GM19238 (cell line): ENCODE data around the gene ALG2.

ENCODE experiments used
- DNase-seq: peaks from one replicate; pipeline ENCODE4 v3.0.0; 2011; ENCODE audit warnings: low spot score; ENCODE audit not compliant: insufficient read length

ALG2 gene

GRCh38 chr9:99192786-99193465 is 28.8 kb downstream of the ALG2 start:
- DNase-seq, result no peak

DNA sequence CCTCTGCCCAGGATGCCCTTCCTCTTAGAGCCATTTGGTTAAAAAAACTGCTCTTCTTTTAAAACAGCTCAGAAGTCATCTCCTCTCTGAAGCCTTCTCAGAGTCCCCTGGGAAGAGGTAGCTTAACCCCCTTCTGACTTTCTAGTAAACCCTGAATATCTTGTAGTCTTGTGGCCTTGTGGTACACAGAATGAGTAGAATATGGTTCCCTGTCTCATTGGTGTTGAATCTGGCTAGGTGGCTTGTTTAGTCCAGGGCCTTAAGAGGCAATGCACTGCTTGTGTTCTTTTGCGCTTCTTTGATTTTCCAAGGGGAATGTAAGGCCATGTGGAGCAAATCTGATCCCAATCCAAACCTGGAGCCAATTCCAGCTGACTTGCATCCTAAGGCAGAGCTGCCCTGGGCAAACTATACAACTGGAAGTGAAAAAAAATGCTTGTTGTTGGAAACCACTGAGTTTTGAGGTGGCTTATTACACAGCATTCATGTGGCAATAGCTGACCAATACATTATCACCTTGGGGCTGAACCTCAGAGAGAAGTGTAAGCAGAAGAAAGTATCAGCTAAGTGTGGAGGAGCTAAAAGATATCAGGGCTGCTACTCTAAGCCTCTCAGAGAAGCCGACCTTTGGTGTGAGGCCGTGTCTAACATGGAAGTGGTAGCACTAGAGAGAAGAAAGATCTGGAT is 31.0 kb downstream of the ALG2 start:
- no peak for DNase-seq

GRCh38 chr9:99189887-99190596 is 31.7 kb downstream of the ALG2 start:
- DNase-seq, result no peak

- DNase-seq, result no peak
Measured at GRCh38 chr9:99189186-99189585, 32.6 kb downstream of the ALG2 start.

- no peak for DNase-seq
Measured at GRCh38 chr9:99187311-99187710, 34.4 kb downstream of the ALG2 start.

DNA sequence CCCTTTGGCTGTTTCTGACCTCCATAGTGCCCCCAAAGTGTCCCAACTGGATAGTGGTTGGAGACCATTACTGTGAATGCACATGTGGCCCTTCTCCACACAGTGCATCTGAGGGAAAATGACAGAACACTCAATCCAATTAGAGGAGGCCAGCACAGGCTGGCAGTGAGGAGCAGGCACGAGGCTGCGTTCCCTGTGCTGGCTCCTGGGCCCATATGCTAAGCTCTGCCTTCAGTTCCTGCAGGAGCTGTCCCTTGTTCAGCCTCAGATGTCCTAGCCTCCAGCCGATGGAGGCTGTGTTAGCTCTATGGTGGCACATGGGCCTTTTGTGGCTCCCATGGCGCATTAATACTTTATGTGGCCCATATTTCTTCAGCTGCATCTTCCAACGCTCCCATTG is 35.8 kb downstream of the ALG2 start:
- no peak for DNase-seq

DNA sequence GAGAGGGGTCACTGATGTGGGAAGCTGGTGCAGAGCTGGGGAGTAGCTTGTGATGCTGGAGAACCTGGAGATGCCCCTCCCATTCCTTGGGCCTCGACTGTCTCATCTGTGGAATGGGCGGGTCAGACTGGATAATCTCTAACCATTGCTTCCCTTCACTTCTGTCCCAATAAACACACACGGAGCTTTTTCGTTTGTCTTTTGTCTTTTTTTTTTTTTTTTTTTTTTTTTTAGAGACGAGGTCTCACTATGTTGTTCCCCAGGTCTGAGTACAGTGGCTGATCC is 36.5 kb downstream of the ALG2 start:
- DNase-seq, result no peak

GRCh38 chr9:99184475-99185347 is 37.0 kb downstream of the ALG2 start:
- DNase-seq, result peak; percentile 61

- no peak for DNase-seq
Measured at GRCh38 chr9:99184110-99184474, 37.6 kb downstream of the ALG2 start.

DNA sequence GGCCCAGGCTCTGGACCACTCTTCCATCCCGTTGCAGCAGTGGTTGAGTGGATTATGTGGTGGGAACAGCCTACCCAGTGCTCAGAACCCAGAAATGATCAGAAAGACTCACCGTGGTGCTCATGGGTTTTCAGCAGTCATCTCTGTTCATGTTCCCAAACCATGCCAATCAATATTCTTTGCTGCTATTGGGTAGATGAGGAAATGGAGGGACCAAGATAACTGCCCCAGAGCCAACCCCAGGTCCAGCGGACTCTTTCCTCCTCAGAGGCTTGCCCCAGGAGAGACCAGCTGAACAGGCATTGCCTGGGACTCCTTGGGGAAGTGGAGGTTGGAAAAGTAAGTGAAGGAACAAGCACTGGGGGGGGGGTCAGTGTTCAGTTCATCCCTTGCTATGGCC is 38.1 kb downstream of the ALG2 start:
- DNase-seq, result no peak

GRCh38 chr9:99182356-99182755 is 39.4 kb downstream of the ALG2 start:
- DNase-seq, result no peak

GRCh38 chr9:99181621-99182020 is 40.1 kb downstream of the ALG2 start:
- no peak for DNase-seq

- no peak for DNase-seq
Measured at GRCh38 chr9:99181206-99181605, 40.5 kb downstream of the ALG2 start.

DNA sequence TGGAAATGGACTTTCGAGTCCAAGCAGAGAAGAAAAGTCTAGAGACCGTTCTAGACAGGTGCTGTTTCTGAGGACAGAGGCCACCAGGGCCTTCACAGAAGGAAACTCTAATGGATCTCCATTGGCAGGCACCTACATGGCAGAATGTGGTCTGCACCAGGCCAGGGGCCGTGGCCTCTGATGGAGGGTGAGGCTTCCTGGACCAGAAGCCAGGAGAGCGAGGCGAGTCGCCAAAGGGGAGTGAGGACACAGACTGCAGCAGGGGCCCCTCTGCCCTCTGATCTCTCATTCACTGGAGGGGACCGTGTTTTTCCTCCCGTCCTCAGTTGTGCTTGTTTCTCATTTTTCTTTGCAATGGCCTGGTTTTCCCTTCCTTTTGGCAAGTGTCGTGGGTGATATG is 41.1 kb downstream of the ALG2 start:
- no peak for DNase-seq

GRCh38 chr9:99180199-99180598 is 41.5 kb downstream of the ALG2 start:
- DNase-seq, result no peak

GRCh38 chr9:99178912-99179872 is 42.5 kb downstream of the ALG2 start:
- no peak for DNase-seq

- no peak for DNase-seq
Measured at GRCh38 chr9:99177576-99178366, 44.0 kb downstream of the ALG2 start.

GRCh38 chr9:99176527-99177013 is 45.2 kb downstream of the ALG2 start:
- no peak for DNase-seq

- no peak for DNase-seq
Measured at GRCh38 chr9:99173570-99174504, 47.9 kb downstream of the ALG2 start.
